ENCODE results near the gene CCDC40.

DNA sequence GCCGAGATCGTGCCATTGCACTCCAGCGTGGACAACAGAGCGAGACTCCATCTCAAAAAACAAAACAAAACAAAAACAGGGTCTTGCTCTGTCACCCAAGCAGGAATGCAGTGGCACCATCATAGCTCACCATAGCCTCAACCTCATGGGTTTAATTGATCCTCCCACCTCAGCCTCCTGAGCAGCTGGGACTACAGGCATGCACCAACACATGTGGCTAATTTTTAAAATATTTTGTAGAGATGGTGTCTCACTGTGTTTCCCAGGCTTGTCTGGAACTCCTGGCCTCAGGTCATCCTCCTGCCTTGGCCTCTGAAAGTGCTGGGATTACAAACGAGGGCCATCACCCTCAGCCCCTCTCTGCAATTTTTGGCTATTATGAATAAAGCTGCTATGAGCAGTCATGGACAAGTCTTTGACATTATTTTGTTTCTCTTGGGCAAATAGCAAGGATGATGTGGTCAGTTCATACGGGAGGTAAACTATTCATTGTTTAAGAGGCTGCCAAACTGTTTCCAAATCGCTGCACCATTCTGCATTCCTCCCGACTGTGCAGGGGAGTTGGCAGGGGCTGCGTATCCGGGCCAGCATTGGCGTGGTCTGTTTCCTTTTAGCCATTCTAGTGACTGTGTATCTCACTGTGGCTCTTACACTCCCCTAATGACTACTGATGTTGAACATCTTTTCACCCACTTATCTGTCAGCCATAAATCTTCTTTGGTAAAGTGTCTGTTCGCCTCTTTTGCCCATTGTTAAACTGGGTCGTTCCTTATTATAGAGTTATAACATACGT, 89.4 kb downstream of the CCDC40 start:
- TF ChIP-seq EZH2phosphoT487 (IDR thresholded peaks at IDR 0.05; ENCODE audit: insufficient read depth, low read depth), result no peak
- no peak for TF ChIP-seq EZH2 (IDR thresholded peaks at IDR 0.05; ENCODE audit: insufficient read depth, poor library complexity, severe bottlenecking)

Measured in GM23248 (cell line).